IMR-90 (cell line): ENCODE results near the gene C22orf15. TPM values are rescaled to one million over a fixed set of nuclear protein-coding genes. Genes with fewer than 3 reads are reported as not detected.
A peak's percentile ranks its signal among the peaks of the same experiment; 100 is the strongest.

Source experiments
- ATAC-seq: fragments of 200-7000 bp; cut with Tn5 transposase; 2 replicates; pipeline ENCODE4 v1.9.1; 2020; ENCODE audit warnings: low read depth, mild to moderate bottlenecking, moderate library complexity
- BruUV-seq: library from RNA; stranded (reverse); fragments of 400-500 nt; replicated peaks from 2 replicates; lab custom pipeline; 2021; lab: Mats Ljungman, UMichigan
- CTCF ChIA-PET: fragments of 300-600 bp; formaldehyde crosslinking; extraction: SDS; loops from one replicate; lab custom pipeline; 2021; ENCODE audit warnings: antibody characterized with exemption; lab: Yijun Ruan, JAX
- POLR2A ChIA-PET: fragments of 300-600 bp; sonication (Branson Sonifier 250); formaldehyde crosslinking; loops from one replicate; lab custom pipeline; 2022; ENCODE audit warnings: antibody characterized with exemption; ENCODE audit not compliant: unreplicated experiment; lab: Charles Lee
- DNase-seq: peaks from one replicate; pipeline ENCODE4 v3.0.0; 2013
- H2AFZ ChIP-seq: replicated peaks from 2 replicates; pipeline ENCODE3; 2013; ENCODE audit warnings: low read length, mild to moderate bottlenecking; ENCODE audit not compliant: poor library complexity
- H2AK5ac ChIP-seq: 2 replicates; pipeline ENCODE4 v1.6.1; 2013; ENCODE audit warnings: low read depth, low read length, inconsistent platforms
- H2AK9ac ChIP-seq: replicated peaks from 2 replicates; pipeline ENCODE3; 2013; ENCODE audit warnings: mild to moderate bottlenecking, low read depth, low read length, moderate library complexity; ENCODE audit not compliant: poor library complexity
- H2BK120ac ChIP-seq: 2 replicates; pipeline ENCODE4 v1.6.1; 2013; ENCODE audit warnings: low read depth, low read length, inconsistent platforms
- H2BK15ac ChIP-seq: 3 replicates; pipeline ENCODE4 v1.6.1; 2013; ENCODE audit warnings: low read depth, low read length, inconsistent platforms
- H2BK20ac ChIP-seq: 2 replicates; pipeline ENCODE4 v1.6.1; 2013; ENCODE audit warnings: low read depth, mild to moderate bottlenecking, inconsistent platforms, low read length, moderate library complexity
- H2BK5ac ChIP-seq: 2 replicates; pipeline ENCODE4 v1.6.1; 2013; ENCODE audit warnings: mild to moderate bottlenecking, low read depth, low read length, inconsistent platforms; ENCODE audit not compliant: poor library complexity, severe bottlenecking
- H3K14ac ChIP-seq: replicated peaks from 2 replicates; pipeline ENCODE4 v1.6.1; 2013; ENCODE audit warnings: low read depth, low read length, inconsistent platforms
- H3K18ac ChIP-seq: 2 replicates; pipeline ENCODE4 v1.6.1; 2013; ENCODE audit warnings: low read depth, low read length, control low read depth
- H3K23ac ChIP-seq: 2 replicates; pipeline ENCODE4 v1.6.1; 2013; ENCODE audit warnings: low read depth, low read length, inconsistent platforms
- H3K27ac ChIP-seq: 2 replicates; pipeline ENCODE4 v1.5.1; 2013; ENCODE audit warnings: mild to moderate bottlenecking, control low read depth, low read length; ENCODE audit not compliant: insufficient read depth
- H3K27me3 ChIP-seq: 2 replicates; pipeline ENCODE4 v1.6.1; 2013; ENCODE audit warnings: low read length; ENCODE audit not compliant: control insufficient read depth, insufficient read depth
- H3K36me3 ChIP-seq: 2 replicates; pipeline ENCODE4 v1.6.1; 2013; ENCODE audit warnings: low read length, mixed read lengths; ENCODE audit not compliant: control insufficient read depth, insufficient read depth
- H3K4ac ChIP-seq: 2 replicates; pipeline ENCODE4 v1.6.1; 2013; ENCODE audit warnings: low read depth, low read length, inconsistent platforms
- H3K4me1 ChIP-seq: 2 replicates; pipeline ENCODE4 v1.6.1; 2013; ENCODE audit warnings: low read length, mixed read lengths; ENCODE audit not compliant: control insufficient read depth, insufficient read depth
- H3K4me2 ChIP-seq: 2 replicates; pipeline ENCODE4 v1.6.1; 2013; ENCODE audit warnings: low read depth, mild to moderate bottlenecking, control low read depth, low read length, moderate library complexity
- H3K4me3 ChIP-seq: 2 replicates; pipeline ENCODE4 v1.5.1; 2013; ENCODE audit warnings: low read depth, mild to moderate bottlenecking, control low read depth, low read length, moderate library complexity; ENCODE audit not compliant: insufficient read depth
- H3K56ac ChIP-seq: 2 replicates; pipeline ENCODE4 v1.6.1; 2013; ENCODE audit warnings: low read length, inconsistent platforms; ENCODE audit not compliant: insufficient read depth; ENCODE audit errors: extremely low read depth
- H3K79me1 ChIP-seq, 2 experiments: 2 replicates each; pipeline ENCODE4 v1.6.1; 2013; ENCODE audit warnings: low read length in 2 of 2, inconsistent platforms in 1 of 2, low read depth in 1 of 2
- H3K9ac ChIP-seq: 2 replicates; pipeline ENCODE4 v1.6.1; 2013; ENCODE audit warnings: low read depth, low read length, control low read depth
- H3K9me1 ChIP-seq: 2 replicates; pipeline ENCODE4 v1.6.1; 2013; ENCODE audit warnings: low read length, inconsistent platforms; ENCODE audit not compliant: insufficient read depth
- H3K9me3 ChIP-seq: 2 replicates; pipeline ENCODE4 v1.6.1; 2013; ENCODE audit warnings: low read length; ENCODE audit not compliant: control insufficient read depth, insufficient read depth
- H4K20me1 ChIP-seq: 2 replicates; pipeline ENCODE4 v1.6.1; 2013; ENCODE audit warnings: low read length, inconsistent platforms; ENCODE audit not compliant: insufficient read depth
- H4K5ac ChIP-seq: 2 replicates; pipeline ENCODE4 v1.6.1; 2013; ENCODE audit warnings: mild to moderate bottlenecking, low read depth, low read length, control low read depth
- H4K8ac ChIP-seq, 2 experiments: 2 replicates each; pipeline ENCODE4 v1.6.1; 2013; ENCODE audit warnings: low read depth in 2 of 2, low read length in 2 of 2, control low read depth in 1 of 2, inconsistent platforms in 1 of 2
- H4K91ac ChIP-seq: 2 replicates; pipeline ENCODE4 v1.6.1; 2013; ENCODE audit warnings: low read depth, low read length, inconsistent platforms; ENCODE audit not compliant: insufficient read depth
- BHLHE40 ChIP-seq: fragments of 150-350 bp; IDR thresholded peaks from 2 replicates; pipeline ENCODE4 v1.6.1; 2016; ENCODE audit warnings: mild to moderate bottlenecking, low read depth, low read length
- CEBPB ChIP-seq: IDR thresholded peaks from 2 replicates; pipeline ENCODE4 v1.6.1; 2012; ENCODE audit warnings: low read depth, low read length, improper control_type of control experiment
- CHD1 ChIP-seq: IDR thresholded peaks from 2 replicates; pipeline ENCODE4 v1.6.1; 2012; ENCODE audit warnings: low read depth, low read length, improper control_type of control experiment
- FOS ChIP-seq: fragments of 150-350 bp; IDR thresholded peaks from 2 replicates; pipeline ENCODE4 v1.6.1; 2016; ENCODE audit warnings: low read depth, low read length
- MAFK ChIP-seq: IDR thresholded peaks from 2 replicates; pipeline ENCODE4 v1.6.1; 2012; ENCODE audit warnings: low read depth, low read length, improper control_type of control experiment
- MAZ ChIP-seq: IDR thresholded peaks from 2 replicates; pipeline ENCODE4 v1.6.1; 2012; ENCODE audit warnings: low read depth, mild to moderate bottlenecking, low read length, improper control_type of control experiment, moderate library complexity, borderline replicate concordance
- MXI1 ChIP-seq: IDR thresholded peaks from 2 replicates; pipeline ENCODE4 v1.6.1; 2012; ENCODE audit warnings: low read depth, mild to moderate bottlenecking, low read length, moderate library complexity, borderline replicate concordance
- NFE2L2 ChIP-seq: fragments of 150-350 bp; IDR thresholded peaks from 2 replicates; pipeline ENCODE4 v1.6.1; 2016; ENCODE audit warnings: low read depth, mild to moderate bottlenecking, low read length
- POLR2A ChIP-seq: IDR thresholded peaks from 2 replicates; pipeline ENCODE4 v1.6.1; 2012; ENCODE audit warnings: mild to moderate bottlenecking, low read depth, low read length
- RAD21 ChIP-seq: IDR thresholded peaks from 2 replicates; pipeline ENCODE4 v1.6.1; 2012; ENCODE audit warnings: low read length, improper control_type of control experiment
- RCOR1 ChIP-seq: IDR thresholded peaks from 2 replicates; pipeline ENCODE4 v1.6.1; 2012; ENCODE audit warnings: mild to moderate bottlenecking, low read length, improper control_type of control experiment; ENCODE audit not compliant: insufficient replicate concordance
- SMC3 ChIP-seq: fragments of 150-350 bp; IDR thresholded peaks from 2 replicates; pipeline ENCODE4 v1.6.1; 2016; ENCODE audit warnings: low read depth, mild to moderate bottlenecking, antibody characterized with exemption, low read length, moderate library complexity
- WGBS, 2 experiments: methylation state at CpG; one replicate each; pipeline versions ENCODE4 v1.1.5 to v1.1.7; 2013; ENCODE audit warnings: missing lambda C conversion rate in 2 of 2; ENCODE audit not compliant: insufficient read length in 1 of 2; ENCODE audit errors: extremely low coverage in 2 of 2; 5-methylcytosine and 5-hydroxymethylcytosine counted together
- dilution Hi-C: fragments of 300-500 bp; cut with HindIII; formaldehyde crosslinking; loops from one replicate; pipeline ENCODE4 v1.14.3; 2018; ENCODE audit warnings: low sequenced_read_pairs; ENCODE audit not compliant: unreplicated experiment
- in situ Hi-C: fragments of 300-500 bp; cut with MboI; formaldehyde crosslinking; loops from 3 replicates; pipeline ENCODE4 v1.14.3; 2019; ENCODE audit warnings: low sequenced_read_pairs, inconsistent platforms, mixed read lengths
- intact Hi-C: fragments of 100-400 bp; cut with micrococcal nuclease; formaldehyde crosslinking; loops from 2 replicates; pipeline ENCODE4 v1.10.0; 2022
- polyA plus RNA-seq, 3 experiments: library from polyadenylated mRNA; depleted of rRNA; stranded (reverse); fragments of >200 nt; gene quantifications; 2 replicates each; pipeline ENCODE4 v1.2.3, GENCODE V29; 2012; ENCODE audit warnings: low replicate concordance in 1 of 3
- total RNA-seq: library from RNA; depleted of rRNA; stranded (reverse); fragments of >200 nt; gene quantifications from 2 replicates; pipeline ENCODE4 v1.2.3, GENCODE V29; 2012
- TF ChIP-seq, protein P1 (sequence below): fragments of 150-350 bp; IDR thresholded peaks from 2 replicates; pipeline ENCODE4 v1.6.1; 2017; ENCODE audit warnings: mild to moderate bottlenecking, antibody characterized with exemption, low read length, low read depth
- TF ChIP-seq, protein P2 (sequence below): conservative IDR thresholded peaks from 2 replicates; pipeline ENCODE4 v1.5.1; 2012; ENCODE audit warnings: mild to moderate bottlenecking, low read depth, low read length, improper control_type of control experiment

Gene C22orf15
- total and polyA plus RNA-seq, 2 of the 4 experiments (the other 2 are of a cell fraction), result 2.3 to 3.1 TPM

DNA sequence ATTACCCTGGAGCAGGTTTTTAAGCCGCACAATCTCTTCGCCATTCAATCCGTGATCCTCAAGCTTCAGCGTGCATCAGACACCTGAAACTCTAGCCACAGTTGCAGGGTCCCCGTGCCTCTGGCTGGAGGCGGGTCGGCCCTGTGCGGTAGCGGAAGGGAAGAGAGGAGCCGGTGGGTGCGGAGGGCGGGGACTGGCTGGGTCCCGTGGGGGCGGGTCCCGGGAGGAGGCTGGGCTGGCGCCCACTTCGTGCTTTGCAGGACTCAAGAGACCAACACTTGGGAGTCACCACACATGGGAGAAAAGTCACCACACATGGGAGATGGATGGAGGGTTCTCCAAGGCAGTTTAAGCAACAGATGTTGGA is 772 bp downstream of the C22orf15 start:
- Histone ChIP-seq H3K23ac (no peak overlapping the region), H3K18ac (no peak overlapping the region), H4K20me1 (no peaks in the 10 kb centered on the region), H4K8ac (peak overlapping the region in 1 of 2 experiments; percentile 96; a peak in 1 of 4 replicates), H3K9ac (no peak overlapping the region), H2AFZ (peak overlapping the region; percentile 83), H3K4me3 (no peak overlapping the region), H3K27me3 (no peaks in the 10 kb centered on the region), H2AK5ac (no peak overlapping the region), H3K27ac (no peak overlapping the region), H3K14ac (no peak overlapping the region), H4K91ac (no peak overlapping the region), H2BK20ac (no peak overlapping the region), H3K9me3 (no peaks in the 10 kb centered on the region), H3K9me1 (0 out of 2 replicates have a peak, but pooled peaks cover 7% of the 10 kb centered on the region), H3K56ac (no peak overlapping the region), H2BK15ac (no peak overlapping the region), H4K5ac (no peak overlapping the region), H2BK5ac (no peak overlapping the region), H3K79me1 (no peaks in the 10 kb centered on the region), H3K4me1 (peaks cover 10% of the 10 kb centered on the region), H3K4me2 (peak overlapping the region; percentile 17; the same call in 1 of the 2 replicates), H2BK120ac (0 out of 2 replicates have a peak overlapping the region, but pooled peaks have one; percentile 19), H2AK9ac (no peak overlapping the region), H3K4ac (no peak overlapping the region), H3K36me3 (no peaks in the 10 kb centered on the region)
- no peak for TF ChIP-seq CHD1
- TF ChIP-seq, protein P1, sequence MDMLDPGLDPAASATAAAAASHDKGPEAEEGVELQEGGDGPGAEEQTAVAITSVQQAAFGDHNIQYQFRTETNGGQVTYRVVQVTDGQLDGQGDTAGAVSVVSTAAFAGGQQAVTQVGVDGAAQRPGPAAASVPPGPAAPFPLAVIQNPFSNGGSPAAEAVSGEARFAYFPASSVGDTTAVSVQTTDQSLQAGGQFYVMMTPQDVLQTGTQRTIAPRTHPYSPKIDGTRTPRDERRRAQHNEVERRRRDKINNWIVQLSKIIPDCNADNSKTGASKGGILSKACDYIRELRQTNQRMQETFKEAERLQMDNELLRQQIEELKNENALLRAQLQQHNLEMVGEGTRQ, result no peak
- TF ChIP-seq CEBPB, result no peak
- TF ChIP-seq MAZ, result no peak
- TF ChIP-seq NFE2L2, result no peak
- no peak for TF ChIP-seq FOS
- TF ChIP-seq BHLHE40, result no peak
- no peak for TF ChIP-seq POLR2A
- no peak for TF ChIP-seq SMC3
- TF ChIP-seq MXI1, result no peak
- TF ChIP-seq, protein P2, sequence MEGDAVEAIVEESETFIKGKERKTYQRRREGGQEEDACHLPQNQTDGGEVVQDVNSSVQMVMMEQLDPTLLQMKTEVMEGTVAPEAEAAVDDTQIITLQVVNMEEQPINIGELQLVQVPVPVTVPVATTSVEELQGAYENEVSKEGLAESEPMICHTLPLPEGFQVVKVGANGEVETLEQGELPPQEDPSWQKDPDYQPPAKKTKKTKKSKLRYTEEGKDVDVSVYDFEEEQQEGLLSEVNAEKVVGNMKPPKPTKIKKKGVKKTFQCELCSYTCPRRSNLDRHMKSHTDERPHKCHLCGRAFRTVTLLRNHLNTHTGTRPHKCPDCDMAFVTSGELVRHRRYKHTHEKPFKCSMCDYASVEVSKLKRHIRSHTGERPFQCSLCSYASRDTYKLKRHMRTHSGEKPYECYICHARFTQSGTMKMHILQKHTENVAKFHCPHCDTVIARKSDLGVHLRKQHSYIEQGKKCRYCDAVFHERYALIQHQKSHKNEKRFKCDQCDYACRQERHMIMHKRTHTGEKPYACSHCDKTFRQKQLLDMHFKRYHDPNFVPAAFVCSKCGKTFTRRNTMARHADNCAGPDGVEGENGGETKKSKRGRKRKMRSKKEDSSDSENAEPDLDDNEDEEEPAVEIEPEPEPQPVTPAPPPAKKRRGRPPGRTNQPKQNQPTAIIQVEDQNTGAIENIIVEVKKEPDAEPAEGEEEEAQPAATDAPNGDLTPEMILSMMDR, result no peak
- no peak for TF ChIP-seq RCOR1
- no peak for TF ChIP-seq MAFK
- no peak for TF ChIP-seq RAD21
- dilution Hi-C loops (no loop called here), intact Hi-C loops (no loop called here), in situ Hi-C loops (no loop called here)
- ChIA-PET POLR2A (no interaction called here), CTCF (no interaction called here)
- DNase-seq (no peak), ATAC-seq (no peak)
- 75% methylated on average over 2 of the region's 17 CpGs; no CpG with 5 or more reads in 1 of the 2 experiments for WGBS, 2 experiments
- no TSS peak for BruUV-seq
